Stimulated activated CD8-positive, alpha-beta memory T cell treated with anti-CD3 and anti-CD28 coated beads, Interleukin-12 subunit alpha, Interleukin-12 subunit beta, amount 100 ng/mL, for 24 hours (primary cell): ENCODE results near the gene OR5B17.
"Not testable (repeated sequence)": the region's sequence is repeated elsewhere in the genome, so short reads cannot be mapped to it uniquely, and the experiment has no call there.

Experiments used
- DNase-seq: peaks from one replicate; pipeline ENCODE4 v3.0.0-alpha.2; 2020; ENCODE audit errors: extremely low read depth

The OR5B17 gene

GRCh38 chr11:58358969-58359368, at the start of gene OR5B17:
Gene OR5B17, minus strand, starts transcription at chr11:58359069. Its CDS starts 0 bp downstream, at chr11:58359069.
- no peak for DNase-seq

GRCh38 chr11:58406774-58407173, 47.9 kb upstream of the OR5B17 start, which contains the start of gene OR5B3:
Gene OR5B3, minus strand, starts transcription at chr11:58406874. Its CDS starts 3,465 bp downstream, at chr11:58403409.
- DNase-seq, result no peak

GRCh38 chr11:58399622-58400021, 40.8 kb upstream of the OR5B17 start:
- not testable (repeated sequence) for DNase-seq

GRCh38 chr11:58395581-58395980, 36.7 kb upstream of the OR5B17 start:
- no peak for DNase-seq

- no peak for DNase-seq
Measured at GRCh38 chr11:58394195-58394594, 35.3 kb upstream of the OR5B17 start.

- DNase-seq, result no peak
Measured at GRCh38 chr11:58392746-58393145, 33.9 kb upstream of the OR5B17 start.

GRCh38 chr11:58391879-58392278, 33.0 kb upstream of the OR5B17 start:
- DNase-seq, result no peak

GRCh38 chr11:58390551-58391063, 31.7 kb upstream of the OR5B17 start:
- DNase-seq, result no peak

GRCh38 chr11:58354727-58355126, 4.1 kb downstream of the OR5B17 start:
- no peak for DNase-seq

GRCh38 chr11:58345204-58345603, 13.7 kb downstream of the OR5B17 start:
- no peak for DNase-seq

GRCh38 chr11:58334708-58335107, 24.2 kb downstream of the OR5B17 start:
- DNase-seq, result no peak

GRCh38 chr11:58330861-58331260, 28.0 kb downstream of the OR5B17 start:
- no peak for DNase-seq

GRCh38 chr11:58318532-58318931, 40.3 kb downstream of the OR5B17 start:
- DNase-seq, result no peak

- DNase-seq, result no peak
Measured at GRCh38 chr11:58316142-58316541, 42.7 kb downstream of the OR5B17 start.
